Nephron (organoid): Measurements from ENCODE around the gene DLEU7.

Source experiments
- H3K27ac Mint-ChIP-seq, 3 experiments: 2 replicates each; pipeline ENCODE4 v1.8.0; 2020; ENCODE audit warnings: mixed read lengths in 3 of 3, mild to moderate bottlenecking in 2 of 3, moderate library complexity in 1 of 3
- H3K27me3 Mint-ChIP-seq: 2 replicates; pipeline ENCODE4 v1.8.0; 2021; ENCODE audit warnings: low read depth, mild to moderate bottlenecking, moderate library complexity, mixed read lengths
- H3K36me3 Mint-ChIP-seq: 2 replicates; pipeline ENCODE4 v1.8.0; 2020; ENCODE audit warnings: low read depth, mixed read lengths
- H3K4me1 Mint-ChIP-seq: 2 replicates; pipeline ENCODE4 v1.8.0; 2020; ENCODE audit warnings: mixed read lengths
- H3K4me3 Mint-ChIP-seq, 3 experiments: 2 replicates each; pipeline ENCODE4 v1.8.0; 2020; ENCODE audit warnings: mild to moderate bottlenecking in 3 of 3, mixed read lengths in 3 of 3, moderate library complexity in 2 of 3
- H3K9me3 Mint-ChIP-seq: 2 replicates; pipeline ENCODE4 v1.8.0; 2020; ENCODE audit warnings: mixed read lengths
- CTCF ChIP-seq, 3 experiments: fragments of 200-600 bp; sonication (generic); IDR thresholded peaks; one replicate each; pipeline ENCODE4 v1.5.0; 2021; ENCODE audit warnings: antibody characterized with exemption in 3 of 3; ENCODE audit not compliant: unreplicated experiment in 3 of 3

DLEU7 gene

GRCh38 chr13:50887151-50887550 is 43.7 kb upstream of the DLEU7 start:
- TF ChIP-seq CTCF (IDR thresholded peaks at IDR 0.05; ENCODE audit: unreplicated experiment in 3 of 3) = no peak
- H3K36me3 Mint-ChIP-seq = peaks cover 3% of the 10 kb centered on the region
- H3K27ac Mint-ChIP-seq = no peak overlapping the region
- H3K4me3 Mint-ChIP-seq = no peak overlapping the region
- peaks cover 3% of the 10 kb centered on the region for H3K9me3 Mint-ChIP-seq
- no peaks in the 10 kb centered on the region for H3K27me3 Mint-ChIP-seq
- peaks cover 2% of the 10 kb centered on the region for H3K4me1 Mint-ChIP-seq

- H3K4me3 Mint-ChIP-seq = no peak overlapping the region
- peaks cover 3% of the 10 kb centered on the region for H3K36me3 Mint-ChIP-seq
- no peak for TF ChIP-seq CTCF (IDR thresholded peaks at IDR 0.05; ENCODE audit: unreplicated experiment in 3 of 3)
- peaks cover 3% of the 10 kb centered on the region for H3K9me3 Mint-ChIP-seq
- H3K27ac Mint-ChIP-seq = no peak overlapping the region
- H3K4me1 Mint-ChIP-seq = no peaks in the 10 kb centered on the region
- no peaks in the 10 kb centered on the region for H3K27me3 Mint-ChIP-seq
These were observed 40.8 kb upstream of the DLEU7 start for GRCh38 chr13:50884265-50884664.

GRCh38 chr13:50883728-50884127 is 40.2 kb upstream of the DLEU7 start:
- H3K27ac Mint-ChIP-seq = no peak overlapping the region
- peaks cover 3% of the 10 kb centered on the region for H3K9me3 Mint-ChIP-seq
- no peaks in the 10 kb centered on the region for H3K4me1 Mint-ChIP-seq
- H3K36me3 Mint-ChIP-seq = peaks cover 3% of the 10 kb centered on the region
- H3K27me3 Mint-ChIP-seq = no peaks in the 10 kb centered on the region
- H3K4me3 Mint-ChIP-seq = no peak overlapping the region
- no peak for TF ChIP-seq CTCF (IDR thresholded peaks at IDR 0.05; ENCODE audit: unreplicated experiment in 3 of 3)

- peaks cover 3% of the 10 kb centered on the region for H3K36me3 Mint-ChIP-seq
- no peaks in the 10 kb centered on the region for H3K27me3 Mint-ChIP-seq
- no peak overlapping the region for H3K4me3 Mint-ChIP-seq
- no peak overlapping the region for H3K27ac Mint-ChIP-seq
- peaks cover 3% of the 10 kb centered on the region for H3K9me3 Mint-ChIP-seq
- TF ChIP-seq CTCF (IDR thresholded peaks at IDR 0.05; ENCODE audit: unreplicated experiment in 3 of 3) = no peak
- no peaks in the 10 kb centered on the region for H3K4me1 Mint-ChIP-seq
These were observed 39.4 kb upstream of the DLEU7 start for GRCh38 chr13:50882816-50883435.

- Mint-ChIP-seq H3K36me3 (no peaks in the 10 kb centered on the region), H3K4me1 (no peaks in the 10 kb centered on the region), H3K4me3 (no peak overlapping the region), H3K27ac (no peak overlapping the region), H3K27me3 (no peaks in the 10 kb centered on the region), H3K9me3 (no peaks in the 10 kb centered on the region)
- TF ChIP-seq CTCF (IDR thresholded peaks at IDR 0.05; ENCODE audit: unreplicated experiment in 3 of 3) = no peak
These were observed 30.5 kb upstream of the DLEU7 start for GRCh38 chr13:50873991-50874390.

- Mint-ChIP-seq H3K4me3 (no peak overlapping the region), H3K36me3 (no peaks in the 10 kb centered on the region), H3K27me3 (no peaks in the 10 kb centered on the region), H3K4me1 (no peaks in the 10 kb centered on the region), H3K27ac (no peak overlapping the region), H3K9me3 (no peaks in the 10 kb centered on the region)
- no peak for TF ChIP-seq CTCF (IDR thresholded peaks at IDR 0.05; ENCODE audit: unreplicated experiment in 3 of 3)
These were observed 30.0 kb upstream of the DLEU7 start for GRCh38 chr13:50873467-50873866.
